Left colon (tissue), 2 donors: Measurements from ENCODE around the gene OR6K2. TPM values are rescaled to one million over a fixed set of nuclear protein-coding genes. Genes with fewer than 3 reads are reported as not detected.
"Not testable (repeated sequence)": the region's sequence is repeated elsewhere in the genome, so short reads cannot be mapped to it uniquely, and the experiment has no call there.

Source experiments
- ATAC-seq: fragments of 200-7000 bp; cut with Tn5 transposase; one replicate; pipeline ENCODE4 v1.9.1; 2020; ENCODE audit warnings: mild to moderate bottlenecking, moderate library complexity
- DNase-seq, 2 donors: peaks; one replicate each; pipeline ENCODE4 v3.0.0-alpha.2; 2020
- intact Hi-C, 2 donors: fragments of 100-400 bp; cut with DNase I in 1 of 2; cut with micrococcal nuclease in 1 of 2; formaldehyde crosslinking; loops; one replicate each; pipeline versions ENCODE4 v1.11.2 to v1.14.0; 2022; cut with DNase I, micrococcal nuclease
- total RNA-seq, 2 donors: library from RNA; stranded (reverse); fragmentation: NEBNext Ultra II Directional; extraction: Animal tissue kit (Norgen Biotek cat#: 25700); gene quantifications; one replicate each; pipeline ENCODE4 v1.2.1, GENCODE V29; 2021
- donor health status: DM: no; HTN: no; CAD: no.
- donor health status: DM: yes; HTN: yes; CAD: no.

The OR6K2 gene
- total RNA-seq, 2 donors from 2014 or later: not detected

DNA sequence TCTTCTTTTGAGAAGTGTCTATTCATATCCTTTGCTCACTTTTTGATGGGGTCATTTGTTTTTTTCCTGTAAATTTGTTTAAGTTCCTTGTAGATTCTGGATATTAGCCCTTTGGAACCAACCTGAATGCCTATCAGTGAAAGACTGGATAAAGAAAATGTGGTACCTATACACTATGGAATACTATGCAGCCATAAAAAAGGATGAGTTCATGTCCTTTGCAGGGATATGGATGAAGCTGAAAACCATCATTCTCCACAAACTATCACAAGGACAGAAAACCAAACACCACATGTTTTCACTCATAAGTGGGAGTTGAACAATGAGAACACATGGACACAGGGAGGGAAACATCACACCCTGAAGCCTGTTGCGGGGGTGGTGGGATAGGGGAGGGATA, 12.1 kb downstream of the OR6K2 start:
- intact Hi-C loops, ATAC-seq, DNase-seq: not testable (repeated sequence)

DNA sequence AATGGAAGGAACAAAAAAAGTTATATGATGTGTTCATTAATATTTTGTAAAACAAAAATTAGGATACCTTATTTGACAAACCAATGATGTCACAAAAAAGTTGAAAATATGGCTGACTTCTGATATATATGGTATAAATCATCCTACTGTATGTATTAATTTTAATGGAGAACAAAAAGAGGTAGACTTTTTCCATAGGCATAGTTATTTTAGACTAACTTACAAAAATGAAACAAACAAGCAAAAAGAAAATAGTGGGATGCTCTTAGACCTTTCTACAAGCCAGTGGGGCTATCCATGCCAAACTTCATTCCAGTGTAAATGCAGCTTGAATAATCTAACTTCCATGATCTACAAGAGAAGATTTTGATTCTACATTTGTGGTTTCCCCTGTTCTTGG, 13.4 kb downstream of the OR6K2 start:
- ATAC-seq: no peak
- DNase-seq: no peak
- intact Hi-C loops: no loop called here

DNA sequence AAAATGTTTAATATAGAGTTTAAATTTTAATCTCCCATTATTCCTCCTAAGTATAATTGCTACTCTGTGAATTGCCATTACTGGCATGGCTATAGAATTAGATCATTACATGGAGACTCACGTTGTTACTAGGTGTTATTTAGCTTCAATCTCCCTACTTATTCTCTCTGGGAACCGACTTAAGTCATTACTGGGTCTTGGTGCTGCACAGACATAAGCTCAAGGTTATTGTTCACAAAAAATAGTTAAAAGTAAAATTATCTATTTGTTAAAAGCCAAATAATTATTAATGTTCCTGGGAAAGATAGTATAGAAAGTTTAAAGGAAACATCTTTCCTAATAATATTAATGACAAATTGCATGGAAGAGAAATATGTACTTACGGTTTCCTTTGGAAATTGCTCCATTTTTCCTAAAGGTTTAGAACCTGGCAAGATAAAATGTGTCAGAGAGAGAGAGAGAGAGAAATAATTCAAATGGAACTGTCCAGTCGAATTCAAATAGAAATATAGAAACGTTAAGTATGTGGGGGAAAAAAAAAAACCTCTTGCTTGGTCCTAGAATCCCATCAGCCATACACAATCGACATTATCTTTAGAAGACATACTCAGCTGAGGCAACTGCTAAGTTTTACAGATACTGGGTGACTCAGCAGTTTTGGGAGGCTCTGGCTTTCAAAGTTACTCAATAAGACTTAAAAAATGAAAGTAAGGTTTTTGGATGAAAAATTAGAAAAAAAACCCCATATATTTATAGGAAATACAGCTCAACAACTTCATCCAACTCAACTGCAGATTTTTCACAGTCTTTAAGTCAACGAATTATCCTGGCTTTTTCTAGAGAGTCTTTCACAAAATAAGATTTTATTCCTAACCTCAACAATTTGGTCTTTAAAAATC, 14.1 kb downstream of the OR6K2 start, which contains the start of gene SPTA1:
Gene SPTA1, minus strand, starts transcription at position 605 of the 899 bp plus-strand sequence. Its CDS starts 198 bp downstream, at position 407.
- intact Hi-C loops: no loop called here
- ATAC-seq (no peak), DNase-seq (no peak)

DNA sequence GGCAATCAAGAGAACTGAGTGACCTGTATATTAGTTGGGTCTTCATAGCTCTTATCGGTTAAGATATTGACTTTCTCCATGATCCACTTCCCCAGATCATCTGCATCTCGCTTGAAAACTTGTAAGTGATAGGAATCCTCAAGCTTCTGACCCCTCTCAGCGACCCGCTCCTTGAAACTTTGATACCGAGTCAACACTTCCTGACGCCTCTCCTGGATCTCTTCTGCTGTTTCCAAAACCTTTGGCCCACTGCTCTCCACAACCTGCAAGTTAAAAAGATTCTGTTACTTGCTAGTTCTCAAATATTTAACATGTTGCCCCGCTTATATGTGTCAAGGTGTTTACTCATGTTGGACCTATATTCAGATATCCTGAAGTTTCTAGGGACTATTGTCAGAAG, 15.4 kb downstream of the OR6K2 start:
- DNase-seq: no peak
- no peak for ATAC-seq

DNA sequence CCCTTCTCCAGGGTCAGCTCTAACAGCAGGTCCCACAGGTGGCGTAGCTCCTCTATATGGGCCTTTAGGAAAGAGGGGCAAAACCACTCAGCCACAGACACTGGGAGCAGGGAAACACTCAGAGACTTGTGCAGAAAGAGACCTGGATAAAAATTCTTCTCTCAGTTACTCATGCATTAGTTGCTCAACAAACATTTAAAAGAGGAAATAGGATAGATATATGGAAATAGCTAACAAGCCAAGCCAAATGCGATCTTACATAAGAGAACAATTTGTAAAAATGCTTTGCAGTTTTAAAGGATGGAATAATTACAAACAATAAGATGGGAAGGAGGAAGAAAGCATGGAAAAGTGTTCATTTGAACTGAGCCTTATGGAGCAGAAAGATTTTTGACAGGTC, 18.8 kb downstream of the OR6K2 start:
- DNase-seq (no peak), ATAC-seq (no peak)
- intact Hi-C loops: no loop called here

More for the DNA sequence above, 15.4 kb downstream of the OR6K2 start:
- intact Hi-C loops: no loop called here

DNA sequence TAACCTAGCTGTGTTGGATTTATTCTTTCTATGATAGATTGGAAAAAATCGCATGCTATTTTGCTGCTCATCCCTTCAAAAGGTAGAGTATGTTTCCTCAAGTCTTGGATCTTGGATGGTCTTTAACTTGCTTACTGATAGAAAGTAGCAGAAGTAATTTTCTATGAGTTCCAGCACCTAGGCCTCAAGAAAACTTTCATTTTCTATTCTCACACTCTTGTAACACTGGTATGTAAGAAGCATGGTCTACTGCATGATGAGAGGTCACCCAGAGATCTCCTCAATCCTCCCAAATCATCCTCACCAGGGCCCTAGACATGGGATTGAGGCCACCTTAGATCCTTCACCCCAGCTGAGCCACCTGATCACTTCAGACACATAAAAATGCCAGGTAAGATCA, 21.2 kb downstream of the OR6K2 start:
- DNase-seq (no peak), ATAC-seq (no peak)
- intact Hi-C loops: no loop called here

DNA sequence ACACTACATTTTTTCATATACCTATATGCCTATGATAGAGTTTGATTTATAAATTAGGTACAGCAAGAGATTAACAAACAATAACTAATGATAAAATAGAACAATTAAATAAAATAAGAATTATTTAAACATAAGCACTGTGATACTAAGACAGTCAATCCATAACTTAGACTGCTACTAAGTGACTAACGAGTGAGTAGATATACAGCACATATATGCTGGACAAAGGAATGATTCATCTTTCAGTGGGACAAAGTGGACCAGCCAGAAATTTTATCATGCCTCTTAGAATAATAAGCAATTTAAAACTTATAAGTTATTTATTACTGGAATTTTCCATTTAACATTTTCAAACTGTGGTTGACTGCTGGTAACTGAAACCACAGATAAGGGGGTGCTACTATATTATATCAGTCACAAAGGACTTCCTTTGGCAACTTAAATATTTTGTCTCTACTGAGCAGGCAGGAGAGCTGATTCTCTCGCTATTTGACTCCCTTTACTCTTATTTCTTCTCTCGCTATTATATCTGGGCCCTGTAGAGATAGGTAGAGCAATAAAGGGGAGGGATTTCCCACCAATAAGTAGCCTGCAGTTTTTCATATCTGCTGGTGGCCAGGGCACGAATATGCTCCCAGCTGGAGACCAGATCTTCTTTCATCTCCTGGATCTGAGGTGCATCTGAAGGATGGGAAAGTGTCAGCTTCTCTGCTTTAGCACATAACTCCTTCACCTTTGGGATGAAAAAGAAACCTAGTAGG, 24.7 kb downstream of the OR6K2 start:
- ATAC-seq (no peak), DNase-seq (no peak)
- intact Hi-C loops: no loop called here

DNA sequence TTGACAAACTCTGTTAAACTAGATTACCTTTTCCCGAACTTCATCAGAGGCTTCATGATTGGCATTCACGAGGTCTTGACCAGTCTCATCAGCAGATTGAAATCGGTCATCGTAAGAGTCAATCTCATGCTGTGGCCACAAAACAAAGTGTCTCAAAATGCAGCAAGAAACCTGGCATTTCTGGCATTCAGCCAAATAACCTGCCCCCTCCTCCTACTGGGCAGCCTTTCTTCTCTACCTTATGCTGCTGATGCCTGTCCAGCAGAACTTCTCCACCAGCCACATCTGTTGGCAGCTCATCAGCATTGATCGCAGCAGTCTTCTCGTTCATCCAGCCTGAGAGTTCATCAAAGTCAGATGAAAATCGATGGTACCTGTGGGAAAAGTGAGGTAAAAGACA, 26.1 kb downstream of the OR6K2 start:
- no peak for ATAC-seq
- no peak for DNase-seq
- intact Hi-C loops: no loop called here

DNA sequence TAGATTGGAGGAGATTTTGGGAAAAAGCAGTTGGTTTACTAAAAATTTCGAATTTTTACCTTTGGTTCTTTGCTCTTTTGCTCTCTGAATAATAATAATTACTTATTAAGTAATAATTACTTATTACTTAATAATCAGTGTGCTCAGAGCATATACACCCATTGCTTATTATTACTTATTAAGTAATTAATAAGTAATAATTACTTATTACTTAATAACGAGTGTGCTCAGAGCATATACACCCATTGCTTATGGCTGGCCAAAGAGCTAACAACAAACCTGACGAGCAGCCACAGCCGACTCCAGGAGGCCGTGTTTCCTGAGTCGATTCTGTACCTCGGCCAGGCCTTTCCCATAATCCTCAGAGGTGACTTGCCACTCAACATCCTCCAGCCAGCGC, 34.4 kb downstream of the OR6K2 start:
- no peak for ATAC-seq
- no peak for DNase-seq
- intact Hi-C loops: no loop called here

DNA sequence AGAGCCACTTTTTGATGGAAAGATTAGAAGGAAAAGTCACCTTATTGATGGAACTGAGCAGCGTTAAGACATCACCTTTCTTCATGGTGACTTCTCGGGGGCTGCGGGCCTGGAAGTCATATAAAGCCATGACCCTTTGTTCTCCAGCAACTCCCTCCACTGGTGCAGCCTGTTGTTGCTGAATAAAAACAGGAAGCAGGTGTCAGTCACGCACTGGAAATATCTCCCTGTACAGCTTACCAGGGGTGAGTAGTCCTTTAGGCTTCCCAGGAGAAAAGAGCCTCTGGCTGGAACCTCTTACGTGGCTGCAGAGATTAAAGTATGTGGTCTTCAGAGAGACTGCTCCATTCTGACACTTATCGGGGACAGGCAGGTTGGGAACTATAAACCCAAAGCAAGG, 45.9 kb downstream of the OR6K2 start:
- ATAC-seq (no peak), DNase-seq (no peak)
- intact Hi-C loops: no loop called here

DNA sequence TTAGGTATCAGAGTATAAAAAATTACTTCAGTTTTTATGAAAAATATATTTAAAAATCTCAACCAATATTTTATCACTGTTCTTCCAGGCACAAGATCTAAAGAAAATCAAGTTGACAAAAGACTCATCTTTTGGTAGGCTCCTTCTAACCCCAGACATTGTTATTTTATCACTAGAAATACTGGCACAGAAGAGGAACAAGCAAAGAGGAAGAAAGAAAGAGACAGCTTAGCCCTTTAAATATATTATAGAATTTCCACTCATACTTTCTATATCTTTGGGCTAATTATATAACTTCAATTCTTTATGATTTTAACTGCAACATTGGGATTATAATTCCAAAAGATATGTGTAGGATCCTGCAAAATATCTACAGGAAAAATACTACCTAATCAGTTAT, 46.4 kb downstream of the OR6K2 start:
- ATAC-seq: no peak
- intact Hi-C loops: no loop called here
- no peak for DNase-seq

DNA sequence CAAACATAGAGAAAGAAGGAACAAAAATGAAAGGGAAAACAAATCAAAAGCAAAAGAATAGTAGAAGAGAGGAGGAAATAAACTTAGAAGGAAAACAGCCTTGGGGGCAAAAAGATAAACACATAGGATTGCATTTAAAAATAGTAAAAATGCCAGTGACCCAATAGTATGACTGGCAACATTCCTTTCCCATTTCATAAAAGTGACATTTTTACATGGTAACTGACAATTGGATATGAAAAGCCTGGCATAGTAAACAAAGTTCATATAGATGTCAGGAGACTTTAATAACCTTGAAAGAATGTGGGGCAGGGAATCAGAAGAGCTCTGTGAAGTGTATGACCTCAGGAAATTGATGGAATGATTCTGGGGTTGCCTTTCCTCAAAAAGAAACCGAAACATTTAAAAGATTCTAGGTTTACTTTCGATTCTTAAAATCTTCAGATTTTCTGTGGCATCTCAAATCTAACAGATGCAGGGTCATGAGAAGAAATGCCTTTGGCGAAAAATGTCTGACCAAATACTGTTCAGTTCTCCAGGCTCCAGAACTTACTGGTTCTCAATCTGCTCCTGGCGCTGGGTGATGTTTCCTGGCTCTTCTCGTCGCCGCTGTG, 47.6 kb downstream of the OR6K2 start:
- DNase-seq (no peak), ATAC-seq (no peak)
- intact Hi-C loops: no loop called here

Other genes starting within 250 kb of the OR6K2 start
- not detected for gene OR10K1, start 238.8 kb downstream of the OR6K2 start, total RNA-seq
- not detected for gene OR10R2, start 228.4 kb downstream of the OR6K2 start, total RNA-seq
- not detected for gene OR6Y1, start 146.2 kb downstream of the OR6K2 start, total RNA-seq
- gene OR6P1, start 130.1 kb downstream of the OR6K2 start, total RNA-seq: not detected
- not detected for gene OR10X1, start 120.8 kb downstream of the OR6K2 start, total RNA-seq
- gene OR10Z1, start 95.4 kb downstream of the OR6K2 start, total RNA-seq: not detected
- not detected for gene SPTA1, start 13.9 kb downstream of the OR6K2 start, total RNA-seq
- gene OR6K3, start 20.1 kb upstream of the OR6K2 start, total RNA-seq: not detected
- not detected for gene OR6K6, start 54.1 kb upstream of the OR6K2 start, total RNA-seq
- gene OR6N1, start 71.5 kb upstream of the OR6K2 start, total RNA-seq: not detected
- gene OR6N2, start 80.6 kb upstream of the OR6K2 start, total RNA-seq: not detected
- 1 to 10 TPM; 1.2 to 2.2 TPM for gene MNDA, start 130.7 kb upstream of the OR6K2 start, total RNA-seq
- 1 to 10 TPM in 1 of 2 donors, under 1 TPM in 1; 0.31 to 1.1 TPM for gene PYHIN1, start 230.9 kb upstream of the OR6K2 start, total RNA-seq